NOMO-1 treated with DMSO at 0.1 percent for 48 hours (cell line): Measurements from ENCODE around the gene CASS4.
"Not testable (repeated sequence)": the region's sequence is repeated elsewhere in the genome, so short reads cannot be mapped to it uniquely, and the experiment has no call there.

ENCODE experiments used
- DNase-seq: peaks from one replicate; lab custom pipeline; 2025; ENCODE audit not compliant: unreplicated experiment; lab: John Stamatoyannopoulos, UW

CASS4 gene

GRCh38 chr20:56392132-56392880 is 19.8 kb upstream of the CASS4 start, which contains the start of the genes AURKA and CSTF1:
TSS of gene AURKA (minus strand) at chr20:56392215. CDS start at chr20:56388197, 4,018 bp downstream.
TSS of gene CSTF1 (plus strand) at chr20:56392645. CDS start at chr20:56395553, 2,908 bp downstream.
- peak; percentile 98 for DNase-seq

- no peak for DNase-seq
Observed at GRCh38 chr20:56392881-56393482, 19.1 kb upstream of the CASS4 start.

GRCh38 chr20:56393653-56394052 is 18.4 kb upstream of the CASS4 start:
- DNase-seq: no peak

GRCh38 chr20:56395166-56395565 is 16.9 kb upstream of the CASS4 start:
- no peak for DNase-seq

- peak; percentile 69 for DNase-seq
Observed at GRCh38 chr20:56400001-56400640, 11.9 kb upstream of the CASS4 start.

- no peak for DNase-seq
Observed at GRCh38 chr20:56403465-56403864, 8.6 kb upstream of the CASS4 start.

GRCh38 chr20:56405356-56405755 is 6.7 kb upstream of the CASS4 start:
- not testable (repeated sequence) for DNase-seq

GRCh38 chr20:56406910-56407309 is 5.2 kb upstream of the CASS4 start:
- DNase-seq: no peak

GRCh38 chr20:56409521-56409920 is 2.5 kb upstream of the CASS4 start:
- peak; percentile 84 for DNase-seq

GRCh38 chr20:56409956-56410355 is 2.1 kb upstream of the CASS4 start:
- no peak for DNase-seq

GRCh38 chr20:56411287-56411686 is 773 bp upstream of the CASS4 start:
- not testable (repeated sequence) for DNase-seq

- DNase-seq: no peak
Observed at GRCh38 chr20:56412473-56412790, 372 bp downstream of the CASS4 start.

GRCh38 chr20:56412949-56413348 is 889 bp downstream of the CASS4 start:
- DNase-seq: no peak

GRCh38 chr20:56414842-56415765 is 3.0 kb downstream of the CASS4 start:
- no peak for DNase-seq

- DNase-seq: no peak
Observed at GRCh38 chr20:56417402-56417801, 5.3 kb downstream of the CASS4 start.

GRCh38 chr20:56417911-56418310 is 5.9 kb downstream of the CASS4 start:
- DNase-seq: no peak

- peak; percentile 56 for DNase-seq
Observed at GRCh38 chr20:56418385-56418861, 6.4 kb downstream of the CASS4 start.

GRCh38 chr20:56420028-56420427 is 8.0 kb downstream of the CASS4 start:
- DNase-seq: no peak

- no peak for DNase-seq
Observed at GRCh38 chr20:56420940-56421688, 9.1 kb downstream of the CASS4 start.
